K562 (cell line): ENCODE data around the gene EME2. TPM values are rescaled to one million over a fixed set of nuclear protein-coding genes. Genes with fewer than 3 reads are reported as not detected.

ENCODE experiments used
- HMG20B ChIP-seq: fragments of 250-450 bp; sonication (Bioruptor Pico); IDR thresholded peaks from 2 replicates; pipeline ENCODE4 v1.5.0; 2021; ENCODE audit warnings: mild to moderate bottlenecking
- NFATC3 ChIP-seq: fragments of 450-650 bp; IDR thresholded peaks from 2 replicates; pipeline ENCODE4 v1.6.1; 2017; ENCODE audit warnings: mild to moderate bottlenecking
- NR2C2 ChIP-seq, 2 experiments: fragments of 200-800 bp in 1 of 2; sonication (Bioruptor generic) in 1 of 2; sonication (generic) in 1 of 2; formaldehyde crosslinking in 1 of 2; IDR thresholded peaks; 2 replicates each; pipeline versions ENCODE4 v1.6.1 to v1.8.0; 2016 to 2022; ENCODE audit warnings: mild to moderate bottlenecking in 1 of 2, missing compliant biosample characterization in 1 of 2, missing genetic modification characterization in 1 of 2, missing genetic modification reagents in 1 of 2
- SMARCA4 ChIP-seq: fragments of 450-650 bp; IDR thresholded peaks from 2 replicates; pipeline ENCODE4 v1.6.1; 2016
- TAF1 ChIP-seq: IDR thresholded peaks from 2 replicates; pipeline ENCODE4 v1.6.1; 2011; ENCODE audit warnings: mild to moderate bottlenecking, low read length, moderate library complexity; ENCODE audit not compliant: insufficient read depth, control insufficient read depth, severe bottlenecking; ENCODE audit errors: extremely low read depth
- TCF3 ChIP-seq: sonication (generic); formaldehyde crosslinking; IDR thresholded peaks from 2 replicates; pipeline ENCODE4 v1.4.0; 2020; ENCODE audit warnings: mild to moderate bottlenecking, missing genetic modification reagents
- ZNF232 ChIP-seq: sonication (generic); formaldehyde crosslinking; IDR thresholded peaks from 2 replicates; pipeline ENCODE4 v1.8.0; 2022; ENCODE audit warnings: mild to moderate bottlenecking, missing genetic modification reagents
- polyA plus RNA-seq, 8 experiments: library from polyadenylated mRNA; depleted of rRNA in 4 of 8; stranded (reverse) in 5 of 8; unstranded in 3 of 8; fragments of >200 nt; fragmentation: Nextera tagmentation in 2 of 8; fragmentation: Illumina TruSeq in 1 of 8; extraction: Ambion mirVana in 2 of 8; extraction: Trizol in 1 of 8; gene quantifications; 2 replicates each; pipeline versions ENCODE4 v1.2.1 to v1.2.3, GENCODE V29; 2011 to 2014; ENCODE audit warnings: inconsistent platforms in 1 of 8, missing spikeins in 1 of 8
- total RNA-seq, 7 experiments: library from RNA; depleted of rRNA in 6 of 7; stranded (reverse); fragments of >200 nt in 6 of 7; fragmentation: Illumina TruSeq in 2 of 7; extraction: Trizol in 2 of 7; gene quantifications; 2 replicates each; pipeline versions ENCODE4 v1.2.1 to v1.2.3, GENCODE V29; 2011 to 2021; ENCODE audit warnings: low replicate concordance in 1 of 7
- TF ChIP-seq, protein P1 (sequence below), 2 experiments: fragments of 450-650 bp in 1 of 2; sonication (generic) in 1 of 2; formaldehyde crosslinking in 1 of 2; IDR thresholded peaks; 2 replicates each; pipeline versions ENCODE4 v1.7.1 to v1.9.0; 2016 to 2022; ENCODE audit warnings: inconsistent platforms in 1 of 2, mild to moderate bottlenecking in 1 of 2, missing genetic modification reagents in 1 of 2

Gene EME2
- total and polyA plus RNA-seq, 9 of the 15 experiments (the other 6 are each of a cell fraction or from before 2014, with no cell fraction given) = 0.35 to 19.9 (median 3.5) TPM

DNA sequence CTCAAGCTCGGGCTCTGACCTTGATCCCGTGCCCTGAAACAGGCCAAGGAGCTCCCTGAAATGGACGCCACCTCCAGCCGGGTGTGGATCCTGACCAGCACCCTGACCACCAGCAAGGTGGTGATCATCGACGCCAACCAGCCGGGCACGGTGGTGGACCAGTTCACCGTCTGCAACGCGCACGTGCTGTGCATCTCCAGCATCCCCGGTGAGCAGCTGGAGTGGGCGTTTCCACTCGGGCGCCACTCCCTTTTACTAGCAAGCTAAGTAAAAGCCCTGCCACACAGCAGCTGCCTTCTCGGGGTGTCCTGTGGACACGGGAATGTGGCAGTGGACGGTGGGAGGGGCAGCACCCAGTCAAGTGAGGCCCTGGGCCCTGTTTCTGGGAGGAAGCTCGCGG, 7.6 kb upstream of the EME2 start (continued):
- TF ChIP-seq, protein P1, sequence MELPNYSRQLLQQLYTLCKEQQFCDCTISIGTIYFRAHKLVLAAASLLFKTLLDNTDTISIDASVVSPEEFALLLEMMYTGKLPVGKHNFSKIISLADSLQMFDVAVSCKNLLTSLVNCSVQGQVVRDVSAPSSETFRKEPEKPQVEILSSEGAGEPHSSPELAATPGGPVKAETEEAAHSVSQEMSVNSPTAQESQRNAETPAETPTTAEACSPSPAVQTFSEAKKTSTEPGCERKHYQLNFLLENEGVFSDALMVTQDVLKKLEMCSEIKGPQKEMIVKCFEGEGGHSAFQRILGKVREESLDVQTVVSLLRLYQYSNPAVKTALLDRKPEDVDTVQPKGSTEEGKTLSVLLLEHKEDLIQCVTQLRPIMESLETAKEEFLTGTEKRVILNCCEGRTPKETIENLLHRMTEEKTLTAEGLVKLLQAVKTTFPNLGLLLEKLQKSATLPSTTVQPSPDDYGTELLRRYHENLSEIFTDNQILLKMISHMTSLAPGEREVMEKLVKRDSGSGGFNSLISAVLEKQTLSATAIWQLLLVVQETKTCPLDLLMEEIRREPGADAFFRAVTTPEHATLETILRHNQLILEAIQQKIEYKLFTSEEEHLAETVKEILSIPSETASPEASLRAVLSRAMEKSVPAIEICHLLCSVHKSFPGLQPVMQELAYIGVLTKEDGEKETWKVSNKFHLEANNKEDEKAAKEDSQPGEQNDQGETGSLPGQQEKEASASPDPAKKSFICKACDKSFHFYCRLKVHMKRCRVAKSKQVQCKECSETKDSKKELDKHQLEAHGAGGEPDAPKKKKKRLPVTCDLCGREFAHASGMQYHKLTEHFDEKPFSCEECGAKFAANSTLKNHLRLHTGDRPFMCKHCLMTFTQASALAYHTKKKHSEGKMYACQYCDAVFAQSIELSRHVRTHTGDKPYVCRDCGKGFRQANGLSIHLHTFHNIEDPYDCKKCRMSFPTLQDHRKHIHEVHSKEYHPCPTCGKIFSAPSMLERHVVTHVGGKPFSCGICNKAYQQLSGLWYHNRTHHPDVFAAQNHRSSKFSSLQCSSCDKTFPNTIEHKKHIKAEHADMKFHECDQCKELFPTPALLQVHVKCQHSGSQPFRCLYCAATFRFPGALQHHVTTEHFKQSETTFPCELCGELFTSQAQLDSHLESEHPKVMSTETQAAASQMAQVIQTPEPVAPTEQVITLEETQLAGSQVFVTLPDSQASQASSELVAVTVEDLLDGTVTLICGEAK (IDR thresholded peaks at IDR 0.05) = no peak
- TF ChIP-seq, protein P1 (CRISPR knock-in tag; IDR thresholded peaks at IDR 0.05) = no peak
- TF ChIP-seq TCF3 (CRISPR knock-in tag) (no peak), TAF1 (no peak), HMG20B (CRISPR knock-in tag) (no peak), SMARCA4 (no peak), NR2C2 (CRISPR knock-in tag; IDR thresholded peaks at IDR 0.05) (no peak), NR2C2 (tag; IDR thresholded peaks at IDR 0.05) (no peak), NFATC3 (no peak), ZNF232 (CRISPR knock-in tag) (no peak)
